Gastroesophageal sphincter (tissue), 4 donors: ENCODE measurements around the gene ATF6. TPM values are rescaled to one million over a fixed set of nuclear protein-coding genes. Genes with fewer than 3 reads are reported as not detected.

ENCODE experiments used
- ATAC-seq: fragments of 150-250 bp; one replicate; pipeline ENCODE4 v1.9.1; 2016; ENCODE audit warnings: mild to moderate bottlenecking, moderate library complexity
- H3K27ac ChIP-seq, 4 donors: fragments of 200-600 bp; sonication (generic) in 3 of 4; 1 replicate in 3 of 4; 2 replicates in 1 of 4; pipeline ENCODE4 v1.5.1; 2016 to 2019
- H3K27me3 ChIP-seq: fragments of 200-600 bp; sonication (generic); one replicate; pipeline ENCODE4 v1.5.1; 2019
- H3K36me3 ChIP-seq, 2 donors: fragments of 200-600 bp; sonication (generic); one replicate each; pipeline ENCODE4 v1.5.1; 2019; ENCODE audit warnings: control low read depth in 1 of 2
- H3K4me1 ChIP-seq, 3 donors: fragments of 200-600 bp; sonication (generic); 1 replicate in 2 of 3; 2 replicates in 1 of 3; pipeline ENCODE4 v1.5.1; 2016 to 2019; ENCODE audit warnings: control low read depth in 2 of 3
- H3K4me3 ChIP-seq, 2 donors: fragments of 200-600 bp; sonication (generic); one replicate each; pipeline ENCODE4 v1.5.1; 2019; ENCODE audit warnings: mild to moderate bottlenecking in 1 of 2, moderate library complexity in 1 of 2
- H3K9me3 ChIP-seq, 3 donors: fragments of 200-600 bp; sonication (generic); one replicate each; pipeline ENCODE4 v1.5.1; 2017 to 2019; ENCODE audit warnings: control low read depth in 2 of 3
- CTCF ChIP-seq, 4 experiments: fragments of 200-600 bp in 2 of 4; fragments of 450-650 bp in 2 of 4; sonication (generic) in 1 of 4; IDR thresholded peaks; one replicate each; pipeline ENCODE4 v1.5.1; 2017 to 2019; ENCODE audit warnings: antibody characterized with exemption in 4 of 4, mild to moderate bottlenecking in 2 of 4, moderate library complexity in 2 of 4
- EP300 ChIP-seq: sonication (generic); formaldehyde crosslinking; IDR thresholded peaks from one replicate; pipeline ENCODE4 v1.6.1; 2017; ENCODE audit warnings: antibody characterized with exemption, mild to moderate bottlenecking
- POLR2A ChIP-seq, 2 donors: fragments of 450-650 bp; IDR thresholded peaks; one replicate each; pipeline ENCODE4 v1.6.1; 2017; ENCODE audit warnings: antibody characterized with exemption in 2 of 2, mild to moderate bottlenecking in 2 of 2, moderate library complexity in 1 of 2
- POLR2AphosphoS5 ChIP-seq: sonication (generic); formaldehyde crosslinking; IDR thresholded peaks from one replicate; pipeline ENCODE4 v1.6.1; 2017; ENCODE audit warnings: antibody characterized with exemption
- WGBS, 2 donors: methylation state at CpG; one replicate each; pipeline ENCODE4 v1.1.5; 2018; ENCODE audit warnings: low coverage in 1 of 2; 5-methylcytosine and 5-hydroxymethylcytosine counted together
- total RNA-seq, 4 donors: library from RNA; depleted of rRNA; stranded (reverse); fragments of >200 nt; gene quantifications; one replicate each; pipeline ENCODE4 v1.1.0, GENCODE V29; 2016

Gene ATF6
- total RNA-seq, 4 donors from 2014 or later: 28.6 to 32.4 (median 29.7) TPM

GRCh38 chr1:161952607-161953172 is 186.6 kb downstream of the ATF6 start:
- TF ChIP-seq POLR2AphosphoS5 (no peak), CTCF (IDR thresholded peaks at IDR 0.05) (no peak), EP300 (no peak), POLR2A (IDR thresholded peaks at IDR 0.05) (no peak)
- WGBS, 2 donors: 89 to 95% methylated on average over 3 of the region's 3 CpGs

GRCh38 chr1:161953256-161953920 is 187.3 kb downstream of the ATF6 start:
- Histone ChIP-seq H3K4me3 (no peak overlapping the region), H3K9me3 (no peaks in the 10 kb centered on the region), H3K27ac (no peak overlapping the region), H3K4me1 (peaks cover 0 to 9% (median 4%) of the 10 kb centered on the region in 3 donors), H3K27me3 (no peaks in the 10 kb centered on the region), H3K36me3 (peaks cover 0 to 4% of the 10 kb centered on the region in 2 donors)
- no peak for TF ChIP-seq POLR2A (IDR thresholded peaks at IDR 0.05)
- no peak for ATAC-seq
- WGBS, 2 donors: 81 to 95% methylated on average over 3 to 5 of the region's 5 CpGs

More at GRCh38 chr1:161952607-161953172, 186.6 kb downstream of the ATF6 start:
- Histone ChIP-seq H3K4me3 (no peak overlapping the region), H3K27ac (no peak overlapping the region), H3K4me1 (peaks cover 0 to 9% (median 4%) of the 10 kb centered on the region in 3 donors), H3K36me3 (no peaks in the 10 kb centered on the region), H3K27me3 (no peaks in the 10 kb centered on the region), H3K9me3 (no peaks in the 10 kb centered on the region)
- ATAC-seq: no peak

GRCh38 chr1:161954050-161954449 is 187.9 kb downstream of the ATF6 start:
- Histone ChIP-seq H3K27me3 (no peaks in the 10 kb centered on the region), H3K27ac (no peak overlapping the region), H3K4me1 (peaks cover 0 to 9% (median 4%) of the 10 kb centered on the region in 3 donors), H3K9me3 (no peaks in the 10 kb centered on the region), H3K4me3 (no peak overlapping the region), H3K36me3 (peaks cover 0 to 11% of the 10 kb centered on the region in 2 donors)
- 43 to 54% methylated on average over 2 of the region's 2 CpGs for WGBS, 2 donors
- no peak for TF ChIP-seq POLR2AphosphoS5
- no peak for TF ChIP-seq CTCF (IDR thresholded peaks at IDR 0.05)
- no peak for TF ChIP-seq EP300
- TF ChIP-seq POLR2A (IDR thresholded peaks at IDR 0.05): no peak
- ATAC-seq: no peak

DNA sequence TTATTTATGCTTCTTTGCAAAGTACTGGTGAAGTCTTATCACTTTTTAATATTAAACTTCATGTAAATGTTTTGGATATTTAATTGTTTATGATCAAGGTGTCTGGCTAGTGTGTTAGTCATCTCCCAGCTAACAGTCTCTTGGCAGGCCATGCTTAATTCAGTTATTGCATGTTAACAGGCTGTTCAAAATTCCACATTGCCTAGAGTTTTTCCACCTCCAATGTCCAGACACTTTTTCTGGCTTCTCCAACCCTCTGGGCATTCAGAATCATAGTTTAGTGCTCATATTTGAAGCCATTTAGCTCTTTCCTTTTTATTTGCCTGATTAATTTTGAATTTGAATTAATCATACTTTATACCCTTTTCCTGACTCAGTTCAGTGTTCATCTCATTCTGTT is 188.3 kb downstream of the ATF6 start:
- Histone ChIP-seq H3K4me1 (peaks cover 0 to 9% (median 4%) of the 10 kb centered on the region in 3 donors), H3K36me3 (peaks cover 0 to 13% of the 10 kb centered on the region in 2 donors), H3K27me3 (no peaks in the 10 kb centered on the region), H3K9me3 (no peaks in the 10 kb centered on the region), H3K4me3 (no peak overlapping the region), H3K27ac (no peak overlapping the region)
- no peak for TF ChIP-seq EP300
- no peak for TF ChIP-seq POLR2AphosphoS5
- no peak for TF ChIP-seq CTCF (IDR thresholded peaks at IDR 0.05)
- no peak for TF ChIP-seq POLR2A (IDR thresholded peaks at IDR 0.05)
- no peak for ATAC-seq

DNA sequence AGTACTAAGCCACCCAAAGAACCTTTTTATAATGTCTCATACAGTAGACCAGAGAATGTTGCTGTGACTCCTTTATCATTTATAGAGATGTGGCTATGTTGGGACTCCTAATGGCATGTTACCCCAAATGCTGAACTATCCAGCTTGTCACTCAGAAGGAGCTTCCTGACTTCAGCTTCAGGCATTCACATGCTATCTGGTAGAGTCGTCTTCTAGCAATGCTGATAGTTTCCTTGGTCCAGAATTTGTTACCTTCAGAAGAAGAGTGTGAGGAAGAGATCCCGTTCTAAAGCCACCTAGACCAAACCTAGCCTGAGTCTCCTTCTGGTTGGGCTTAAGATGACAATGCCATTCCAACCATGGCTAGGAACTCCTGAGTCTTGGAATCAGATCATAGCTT is 189.5 kb downstream of the ATF6 start:
- peaks cover 0 to 23% of the 10 kb centered on the region in 2 donors for H3K36me3 ChIP-seq
- no peak for ATAC-seq
- H3K9me3 ChIP-seq: no peaks in the 10 kb centered on the region
- no peak overlapping the region for H3K27ac ChIP-seq
- WGBS, 2 donors: 100% methylated on average over 1 of the region's 2 CpGs
- H3K4me1 ChIP-seq: peaks cover 0 to 9% (median 4%) of the 10 kb centered on the region in 3 donors
- TF ChIP-seq CTCF (IDR thresholded peaks at IDR 0.05): no peak
- no peak for TF ChIP-seq POLR2A (IDR thresholded peaks at IDR 0.05)
- TF ChIP-seq POLR2AphosphoS5: no peak
- no peak for TF ChIP-seq EP300
- H3K27me3 ChIP-seq: no peaks in the 10 kb centered on the region
- no peak overlapping the region for H3K4me3 ChIP-seq
